Effector memory CD4-positive, alpha-beta T cell (primary cell): ENCODE measurements around the gene ATAD3B.
"Not testable (repeated sequence)": the region's sequence is repeated elsewhere in the genome, so short reads cannot be mapped to it uniquely, and the experiment has no call there.

ENCODE experiments used
- DNase-seq, 3 donors: peaks; one replicate each; pipeline ENCODE4 v3.0.0-alpha.2; 2020
- H3K27ac ChIP-seq: 2 replicates; pipeline ENCODE4 v1.7.0; 2013; ENCODE audit warnings: mild to moderate bottlenecking, low read length, moderate library complexity; ENCODE audit not compliant: insufficient read depth, poor library complexity, severe bottlenecking
- H3K27me3 ChIP-seq: replicated peaks from 2 replicates; pipeline ENCODE4 v1.7.0; 2013; ENCODE audit warnings: mild to moderate bottlenecking, low read length; ENCODE audit not compliant: insufficient read depth, control insufficient read depth, poor library complexity, severe bottlenecking
- H3K36me3 ChIP-seq: 2 replicates; pipeline ENCODE4 v1.7.0; 2013; ENCODE audit warnings: mild to moderate bottlenecking, low read length, moderate library complexity; ENCODE audit not compliant: control insufficient read depth, insufficient read depth
- H3K4me1 ChIP-seq: 2 replicates; pipeline ENCODE4 v1.7.0; 2013; ENCODE audit warnings: low read length, mild to moderate bottlenecking; ENCODE audit not compliant: control insufficient read depth, insufficient read depth, poor library complexity, severe bottlenecking
- H3K4me3 ChIP-seq: 2 replicates; pipeline ENCODE4 v1.7.0; 2013; ENCODE audit warnings: low read length, low read depth, mild to moderate bottlenecking; ENCODE audit not compliant: insufficient read depth, poor library complexity, severe bottlenecking
- H3K9me3 ChIP-seq: 2 replicates; pipeline ENCODE4 v1.7.0; 2013; ENCODE audit warnings: mild to moderate bottlenecking, low read length, moderate library complexity; ENCODE audit not compliant: control insufficient read depth

ATAD3B gene

DNA sequence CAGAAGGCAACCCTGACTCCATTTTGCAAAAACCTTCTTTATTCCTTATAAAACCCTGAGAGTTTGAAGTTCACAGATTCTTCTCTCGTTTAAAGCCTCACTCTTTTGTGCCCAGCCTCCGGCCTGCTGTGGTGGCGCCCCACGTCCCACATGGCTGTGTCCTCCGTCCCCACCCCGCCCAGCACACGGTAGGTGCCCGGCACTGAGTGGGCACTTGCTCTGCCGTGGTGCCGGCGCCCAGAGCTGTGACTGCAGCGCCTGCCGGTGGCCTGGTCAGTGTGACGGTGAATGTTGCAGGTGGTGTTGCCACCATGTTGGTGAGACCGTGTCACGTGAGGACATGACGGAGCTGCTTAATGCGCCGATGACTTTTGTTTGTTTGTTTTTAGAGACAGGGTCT lies 49.8 kb downstream of the ATAD3B start:
- Histone ChIP-seq H3K9me3 (no peaks in the 10 kb centered on the region), H3K36me3 (peaks cover 7% of the 10 kb centered on the region), H3K27me3 (no peaks in the 10 kb centered on the region), H3K27ac (no peak overlapping the region), H3K4me3 (no peak overlapping the region), H3K4me1 (no peaks in the 10 kb centered on the region)
- DNase-seq = no peak

DNA sequence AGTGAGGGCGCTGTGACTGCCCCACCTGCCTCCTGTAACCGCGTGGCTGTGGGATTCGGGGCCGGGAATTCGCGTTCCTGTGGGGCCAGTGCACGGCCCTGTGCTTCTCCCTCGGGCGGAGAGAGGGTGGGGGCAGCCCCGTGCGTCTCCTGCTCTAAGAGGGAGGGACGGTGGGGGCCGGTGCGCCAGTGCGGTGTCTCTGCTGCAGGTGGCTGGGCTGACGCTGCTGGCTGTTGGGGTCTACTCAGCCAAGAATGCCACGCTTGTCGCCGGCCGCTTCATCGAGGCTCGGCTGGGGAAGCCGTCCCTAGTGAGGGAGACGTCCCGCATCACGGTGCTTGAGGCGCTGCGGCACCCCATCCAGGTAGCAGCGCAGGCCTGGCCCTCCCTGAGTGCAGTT lies 51.0 kb downstream of the ATAD3B start:
- not testable (repeated sequence) for DNase-seq, H3K4me3 ChIP-seq, H3K27me3 ChIP-seq, H3K4me1 ChIP-seq, H3K9me3 ChIP-seq, H3K27ac ChIP-seq
- H3K36me3 ChIP-seq = peaks cover 11% of the 10 kb centered on the region

DNA sequence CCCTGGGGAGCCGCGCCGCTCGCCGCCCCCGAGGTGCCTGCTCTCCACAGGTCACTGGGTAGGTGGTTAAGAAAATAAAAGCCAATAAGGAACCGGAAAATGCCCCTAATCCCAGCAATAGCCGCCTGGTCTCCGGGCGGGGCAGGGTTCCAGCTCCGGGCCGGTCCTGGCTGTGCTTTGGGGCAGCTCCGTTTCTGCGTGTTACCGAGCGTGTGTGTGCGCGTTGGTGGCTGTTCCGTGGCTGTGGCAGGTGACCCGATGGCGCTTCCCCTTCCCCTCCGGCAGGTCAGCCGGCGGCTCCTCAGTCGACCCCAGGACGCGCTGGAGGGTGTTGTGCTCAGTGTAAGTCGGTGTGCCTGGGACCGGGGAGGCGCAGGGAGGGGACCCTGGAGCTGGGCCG lies 51.7 kb downstream of the ATAD3B start:
- H3K4me3 ChIP-seq, H3K36me3 ChIP-seq, H3K27me3 ChIP-seq, DNase-seq, H3K4me1 ChIP-seq, H3K9me3 ChIP-seq, H3K27ac ChIP-seq: not testable (repeated sequence)

DNA sequence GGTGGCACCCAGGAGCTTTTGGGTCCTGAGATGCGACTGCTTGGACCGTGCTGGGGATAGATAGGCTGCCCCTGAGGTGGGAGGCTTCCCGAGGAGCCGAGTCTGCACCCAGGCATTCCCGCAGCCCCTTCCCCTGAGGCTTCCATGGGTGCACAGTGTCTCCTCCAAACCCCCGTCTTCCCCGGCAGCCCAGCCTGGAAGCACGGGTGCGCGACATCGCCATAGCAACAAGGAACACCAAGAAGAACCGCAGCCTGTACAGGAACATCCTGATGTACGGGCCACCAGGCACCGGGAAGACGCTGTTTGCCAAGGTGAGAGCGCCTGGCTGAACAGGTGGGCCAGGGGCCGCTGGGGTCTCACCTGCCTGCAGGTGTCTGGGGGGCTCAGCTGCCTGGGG lies 52.1 kb downstream of the ATAD3B start:
- H3K27ac ChIP-seq, H3K4me1 ChIP-seq, DNase-seq: not testable (repeated sequence)

DNA sequence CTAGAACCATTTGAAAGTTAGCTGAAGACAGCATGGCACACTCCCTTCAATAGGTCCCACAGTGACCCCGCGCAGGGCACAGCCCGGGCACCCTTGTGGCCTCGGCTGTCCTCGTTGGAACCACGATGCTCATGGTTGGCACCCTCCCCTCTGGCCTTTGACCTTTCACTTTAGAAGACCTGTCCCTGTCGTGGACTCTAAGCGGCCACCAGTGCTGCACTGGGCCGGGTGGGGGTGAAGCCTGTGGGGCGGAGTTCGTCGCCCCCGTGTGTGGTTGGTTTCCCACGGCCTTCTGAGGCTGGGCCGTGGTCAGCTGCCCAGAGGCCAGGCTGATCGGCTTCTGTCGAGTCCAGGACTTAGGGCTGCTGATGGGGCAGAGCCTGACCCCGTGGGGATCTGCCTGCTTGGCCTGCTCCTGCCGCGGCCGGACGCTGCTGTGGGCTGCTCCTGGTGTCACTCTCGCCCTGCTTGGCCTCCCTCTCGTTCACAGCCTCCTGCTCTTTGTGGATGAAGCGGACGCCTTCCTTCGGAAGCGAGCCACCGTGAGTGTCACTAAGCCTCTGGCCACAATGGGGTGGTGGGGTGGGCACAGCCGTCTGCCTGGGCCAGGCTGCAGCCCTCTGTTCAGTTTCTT lies 53.3 kb downstream of the ATAD3B start:
- not testable (repeated sequence) for H3K4me3 ChIP-seq, H3K27me3 ChIP-seq, DNase-seq, H3K4me1 ChIP-seq, H3K9me3 ChIP-seq, H3K27ac ChIP-seq
- H3K36me3 ChIP-seq = peaks cover 12% of the 10 kb centered on the region

More for the DNA sequence above, 52.1 kb downstream of the ATAD3B start:
- not testable (repeated sequence) for H3K4me3 ChIP-seq, H3K36me3 ChIP-seq, H3K27me3 ChIP-seq, H3K9me3 ChIP-seq

DNA sequence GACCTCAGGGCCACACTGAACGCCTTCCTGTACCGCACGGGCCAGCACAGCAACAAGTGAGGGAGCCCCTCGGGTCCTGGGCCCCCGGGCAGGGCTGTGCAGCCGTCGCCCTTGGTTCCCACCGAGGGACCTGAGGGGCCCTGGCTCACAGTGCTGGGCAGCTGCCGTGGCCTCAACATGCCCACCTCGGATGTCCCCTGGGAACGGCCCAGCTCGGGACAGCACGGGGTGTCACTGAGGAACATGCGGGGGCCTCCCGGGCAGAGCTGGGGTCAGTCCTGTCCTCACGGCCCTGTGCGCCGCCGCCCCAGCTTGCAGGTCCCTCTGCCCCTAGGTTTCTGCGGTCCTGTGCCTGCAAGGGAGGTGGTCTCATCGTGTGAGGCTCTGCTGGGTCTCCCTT lies 54.9 kb downstream of the ATAD3B start:
- not testable (repeated sequence) for H3K4me3 ChIP-seq, H3K27me3 ChIP-seq, H3K9me3 ChIP-seq, DNase-seq, H3K4me1 ChIP-seq, H3K27ac ChIP-seq
- H3K36me3 ChIP-seq = peaks cover 12% of the 10 kb centered on the region

DNA sequence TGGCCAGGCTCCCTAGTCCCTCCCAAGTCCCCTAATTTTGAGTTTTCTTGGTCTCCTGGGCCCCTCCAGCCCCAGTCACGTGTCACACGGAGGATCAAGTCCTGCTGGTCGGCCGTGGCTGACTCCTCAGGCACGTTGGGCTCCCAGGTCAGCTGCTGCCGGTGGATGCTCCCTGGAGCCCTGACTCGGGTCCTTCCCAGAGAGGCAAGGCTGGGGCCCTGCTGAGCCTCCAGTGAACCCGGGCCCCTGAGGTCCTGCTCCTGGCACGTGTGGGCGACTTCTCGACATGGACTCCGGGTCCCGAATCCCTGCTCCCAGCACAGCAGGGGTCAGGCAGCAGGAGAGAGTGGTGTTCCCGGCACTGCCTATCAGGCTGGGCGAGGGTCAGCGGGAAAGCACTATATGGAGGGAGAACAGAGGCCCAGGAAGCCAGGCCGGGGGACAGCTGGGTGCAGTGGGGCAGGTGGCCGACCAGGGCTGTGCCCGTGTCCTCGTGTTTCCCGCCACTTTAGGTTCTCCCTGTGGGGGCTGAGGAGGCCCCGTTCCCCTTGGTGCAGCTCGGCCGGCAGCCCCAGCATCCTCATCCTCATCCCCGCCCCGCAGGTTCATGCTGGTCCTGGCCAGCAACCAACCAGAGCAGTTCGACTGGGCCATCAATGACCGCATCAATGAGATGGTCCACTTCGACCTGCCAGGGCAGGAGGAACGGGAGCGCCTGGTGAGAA lies 55.7 kb downstream of the ATAD3B start:
- no peak overlapping the region for H3K27ac ChIP-seq
- peaks cover 12% of the 10 kb centered on the region for H3K36me3 ChIP-seq
- no peaks in the 10 kb centered on the region for H3K9me3 ChIP-seq
- H3K4me1 ChIP-seq = no peaks in the 10 kb centered on the region
- no peak for DNase-seq
- no peak overlapping the region for H3K4me3 ChIP-seq
- no peaks in the 10 kb centered on the region for H3K27me3 ChIP-seq

DNA sequence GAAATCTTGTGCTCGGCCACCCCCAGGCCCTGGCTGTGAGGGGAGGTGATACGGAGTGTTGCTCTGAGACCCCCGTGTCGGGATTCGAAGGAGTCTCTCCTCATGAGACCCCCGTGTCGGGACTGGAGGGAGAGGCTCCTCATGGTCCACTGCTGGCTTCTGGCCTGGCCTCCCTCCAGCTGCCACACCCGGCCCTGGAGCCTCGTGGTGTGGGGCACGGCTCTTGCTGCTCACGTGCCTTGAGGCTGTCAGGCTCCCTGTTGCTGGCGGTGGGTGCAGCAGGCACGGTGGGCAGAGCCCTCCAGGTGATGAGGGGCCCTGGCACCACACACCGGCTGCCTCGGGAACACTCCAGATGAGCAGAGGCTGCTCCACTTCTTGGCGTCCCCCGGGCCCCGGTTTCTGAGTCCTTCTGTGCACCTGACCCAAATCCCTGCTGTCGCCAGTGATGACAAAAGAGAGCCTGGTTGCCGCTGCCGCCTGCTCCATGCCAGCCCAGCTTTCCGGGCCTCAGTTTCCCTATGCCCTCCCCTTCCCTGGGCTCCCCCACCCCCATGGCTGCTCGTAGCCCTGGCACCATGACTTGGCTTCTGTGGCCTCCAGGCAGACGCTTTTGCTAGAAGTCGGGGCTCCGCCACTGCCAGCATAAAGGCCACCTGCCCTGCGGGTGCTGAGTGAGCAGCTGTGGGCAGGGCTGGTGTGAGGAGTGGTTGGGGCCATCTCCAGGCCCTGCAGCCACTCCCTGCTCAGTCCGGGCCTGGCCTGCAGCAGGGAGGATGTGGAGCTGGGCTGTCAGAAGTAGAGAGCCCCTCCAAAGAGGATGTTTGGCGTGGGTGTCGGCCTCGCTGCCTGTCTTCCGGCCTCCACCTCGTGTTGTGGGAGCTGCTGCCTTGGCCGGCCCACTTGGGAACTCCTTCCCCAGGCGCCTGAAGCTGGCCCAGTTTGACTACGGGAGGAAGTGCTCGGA lies 57.0 kb downstream of the ATAD3B start:
- H3K9me3 ChIP-seq = no peaks in the 10 kb centered on the region
- H3K27me3 ChIP-seq = no peaks in the 10 kb centered on the region
- H3K27ac ChIP-seq = no peak overlapping the region
- H3K4me3 ChIP-seq = no peak overlapping the region
- H3K4me1 ChIP-seq = no peaks in the 10 kb centered on the region
- no peak for DNase-seq
- peaks cover 12% of the 10 kb centered on the region for H3K36me3 ChIP-seq

DNA sequence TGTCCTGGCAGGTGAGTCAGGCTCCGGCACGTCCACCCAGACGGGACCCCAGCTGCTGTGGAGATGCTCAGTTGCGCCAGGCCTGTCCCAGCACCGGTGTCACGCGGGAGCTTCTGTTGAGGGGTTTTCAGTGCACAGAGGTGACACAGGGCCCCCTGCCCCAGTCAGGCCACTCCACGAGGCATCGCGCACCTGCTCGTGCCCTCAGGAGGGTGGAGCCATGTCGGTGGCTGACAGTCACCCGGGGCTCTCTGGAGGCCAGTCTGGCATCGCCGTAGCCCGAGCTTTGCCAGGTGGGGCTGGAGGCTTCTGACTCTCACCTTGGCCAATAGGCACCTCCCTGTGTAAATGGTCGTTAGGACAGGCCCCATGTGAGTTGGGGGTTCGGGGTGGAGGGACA lies 57.8 kb downstream of the ATAD3B start:
- no peaks in the 10 kb centered on the region for H3K27me3 ChIP-seq
- H3K4me3 ChIP-seq = no peak overlapping the region
- no peaks in the 10 kb centered on the region for H3K9me3 ChIP-seq
- H3K4me1 ChIP-seq = no peaks in the 10 kb centered on the region
- H3K27ac ChIP-seq = no peak overlapping the region
- H3K36me3 ChIP-seq = peaks cover 12% of the 10 kb centered on the region
- DNase-seq = no peak

DNA sequence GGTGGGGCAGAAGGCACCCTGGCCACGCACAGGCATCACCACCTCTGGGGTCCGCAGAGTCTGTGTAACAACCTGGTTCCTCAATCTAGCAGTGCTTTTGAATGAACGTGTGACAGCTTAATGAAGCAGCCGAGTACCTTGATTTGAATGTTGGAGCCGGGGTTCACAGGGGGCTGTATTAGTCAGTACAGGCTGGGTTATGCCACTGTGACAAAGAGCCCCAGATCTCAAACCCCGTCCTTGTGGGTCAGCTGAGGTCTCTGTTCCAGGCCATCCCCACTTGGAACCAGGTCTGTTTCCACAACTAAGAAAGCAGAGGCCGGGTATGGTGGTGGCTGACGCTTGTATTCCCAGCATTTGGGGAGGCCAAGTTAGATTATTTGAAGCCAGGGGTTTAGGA lies 58.4 kb downstream of the ATAD3B start:
- peaks cover 12% of the 10 kb centered on the region for H3K36me3 ChIP-seq

More for the DNA sequence above, 58.4 kb downstream of the ATAD3B start:
- H3K27me3 ChIP-seq = no peaks in the 10 kb centered on the region
- H3K4me1 ChIP-seq = no peaks in the 10 kb centered on the region
- no peaks in the 10 kb centered on the region for H3K9me3 ChIP-seq
- no peak overlapping the region for H3K27ac ChIP-seq
- H3K4me3 ChIP-seq = no peak overlapping the region
- DNase-seq = no peak
